HL-60 (cell line): ENCODE measurements around the gene UBA6.

Experiments used
- DNase-seq, 2 experiments: peaks; one replicate each; pipeline ENCODE4 v3.0.0-alpha.2; 2010 to 2020; ENCODE audit warnings: low read depth in 1 of 2, low spot score in 1 of 2
- H3K27ac ChIP-seq: fragments of 250-450 bp; sonication (Bioruptor Pico); replicated peaks from 2 replicates; pipeline ENCODE4 v1.5.1; 2020; ENCODE audit warnings: mild to moderate bottlenecking, moderate library complexity
- H3K27me3 ChIP-seq: fragments of 250-450 bp; sonication (Bioruptor Pico); 2 replicates; pipeline ENCODE4 v1.5.1; 2021; ENCODE audit warnings: mild to moderate bottlenecking, moderate library complexity; ENCODE audit not compliant: insufficient read depth, poor library complexity, severe bottlenecking
- H3K4me3 ChIP-seq: replicated peaks from 2 replicates; pipeline ENCODE4 v1.5.1; 2011; ENCODE audit warnings: mild to moderate bottlenecking, control low read depth, low read length; ENCODE audit not compliant: insufficient read depth
- CTCF ChIP-seq: IDR thresholded peaks from one replicate; pipeline ENCODE4 v1.5.1; 2011; ENCODE audit warnings: low read length, control low read depth, inconsistent platforms; ENCODE audit not compliant: insufficient read depth
- GABPA ChIP-seq: IDR thresholded peaks from 2 replicates; pipeline ENCODE4 v1.6.1; 2012; ENCODE audit warnings: low read depth
- POLR2AphosphoS5 ChIP-seq: IDR thresholded peaks from 2 replicates; pipeline ENCODE4 v1.6.1; 2012; ENCODE audit warnings: low read depth
- REST ChIP-seq: IDR thresholded peaks from 2 replicates; pipeline ENCODE4 v1.6.1; 2012; ENCODE audit warnings: low read depth; ENCODE audit not compliant: insufficient replicate concordance
- SPI1 ChIP-seq: IDR thresholded peaks from 2 replicates; pipeline ENCODE4 v1.6.1; 2012; ENCODE audit warnings: low read depth, mild to moderate bottlenecking, borderline replicate concordance
- long read RNA-seq: library from polyadenylated mRNA; unstranded; transcript quantifications from one replicate; pipeline ENCODE4 v2.0.0, GENCODE V29; 2020

Gene UBA6
- long read RNA-seq, full-length matches to known transcripts = 85 of 129 reads
- long read RNA-seq, partial matches to known transcripts = 22 of 129 reads
- long read RNA-seq, other reads (novel, unspliced or antisense) = 22 of 129 reads

GRCh38 chr4:67700738-67701516 is at the start of gene UBA6:
Gene UBA6, minus strand, starts transcription at chr4:67701155. Its CDS starts 36 bp downstream, at chr4:67701119.
- Histone ChIP-seq H3K4me3 (peak within 1 kb of the TSS; percentile 94), H3K27me3 (no peaks in the 10 kb centered on the region), H3K27ac (peak within 1 kb of the TSS; percentile 91)
- DNase-seq = peak; percentile 93 to 98
- no peak for TF ChIP-seq CTCF
- TF ChIP-seq REST = peak; percentile 20
- peak; percentile 78 for TF ChIP-seq GABPA
- TF ChIP-seq POLR2AphosphoS5 = peak; percentile 90
- 0 out of 2 replicates have a peak, but pooled peaks have one; percentile 3 for TF ChIP-seq SPI1

- DNase-seq = no peak
- Histone ChIP-seq H3K27ac (no peak overlapping the region), H3K27me3 (no peaks in the 10 kb centered on the region), H3K4me3 (no peak overlapping the region)
- no peak for TF ChIP-seq SPI1
- no peak for TF ChIP-seq CTCF
- no peak for TF ChIP-seq POLR2AphosphoS5
- TF ChIP-seq REST = no peak
- no peak for TF ChIP-seq GABPA
Measured at GRCh38 chr4:67750691-67751090, 49.7 kb upstream of the UBA6 start.

- Histone ChIP-seq H3K27me3 (no peaks in the 10 kb centered on the region), H3K4me3 (no peak overlapping the region), H3K27ac (no peak overlapping the region)
- no peak for DNase-seq
- TF ChIP-seq REST (no peak), SPI1 (no peak), GABPA (no peak), CTCF (no peak), POLR2AphosphoS5 (no peak)
Measured at GRCh38 chr4:67749286-67749685, 48.3 kb upstream of the UBA6 start.
